HL-60 (cell line): ENCODE measurements around the gene AK5.

ENCODE experiments used
- DNase-seq, 2 experiments: peaks; one replicate each; pipeline ENCODE4 v3.0.0-alpha.2; 2010 to 2020; ENCODE audit warnings: low read depth in 1 of 2, low spot score in 1 of 2
- H3K27ac ChIP-seq: fragments of 250-450 bp; sonication (Bioruptor Pico); replicated peaks from 2 replicates; pipeline ENCODE4 v1.5.1; 2020; ENCODE audit warnings: mild to moderate bottlenecking, moderate library complexity
- H3K27me3 ChIP-seq: fragments of 250-450 bp; sonication (Bioruptor Pico); 2 replicates; pipeline ENCODE4 v1.5.1; 2021; ENCODE audit warnings: mild to moderate bottlenecking, moderate library complexity; ENCODE audit not compliant: insufficient read depth, poor library complexity, severe bottlenecking
- H3K4me3 ChIP-seq: replicated peaks from 2 replicates; pipeline ENCODE4 v1.5.1; 2011; ENCODE audit warnings: mild to moderate bottlenecking, control low read depth, low read length; ENCODE audit not compliant: insufficient read depth
- GABPA ChIP-seq: IDR thresholded peaks from 2 replicates; pipeline ENCODE4 v1.6.1; 2012; ENCODE audit warnings: low read depth
- POLR2AphosphoS5 ChIP-seq: IDR thresholded peaks from 2 replicates; pipeline ENCODE4 v1.6.1; 2012; ENCODE audit warnings: low read depth
- SPI1 ChIP-seq: IDR thresholded peaks from 2 replicates; pipeline ENCODE4 v1.6.1; 2012; ENCODE audit warnings: low read depth, mild to moderate bottlenecking, borderline replicate concordance
- TF ChIP-seq, protein P1 (sequence below): IDR thresholded peaks from 2 replicates; pipeline ENCODE4 v1.6.1; 2012; ENCODE audit warnings: low read depth; ENCODE audit not compliant: insufficient replicate concordance
- TF ChIP-seq, protein P2 (sequence below): IDR thresholded peaks from one replicate; pipeline ENCODE4 v1.5.1; 2011; ENCODE audit warnings: low read length, control low read depth, inconsistent platforms; ENCODE audit not compliant: insufficient read depth

The AK5 gene

DNA sequence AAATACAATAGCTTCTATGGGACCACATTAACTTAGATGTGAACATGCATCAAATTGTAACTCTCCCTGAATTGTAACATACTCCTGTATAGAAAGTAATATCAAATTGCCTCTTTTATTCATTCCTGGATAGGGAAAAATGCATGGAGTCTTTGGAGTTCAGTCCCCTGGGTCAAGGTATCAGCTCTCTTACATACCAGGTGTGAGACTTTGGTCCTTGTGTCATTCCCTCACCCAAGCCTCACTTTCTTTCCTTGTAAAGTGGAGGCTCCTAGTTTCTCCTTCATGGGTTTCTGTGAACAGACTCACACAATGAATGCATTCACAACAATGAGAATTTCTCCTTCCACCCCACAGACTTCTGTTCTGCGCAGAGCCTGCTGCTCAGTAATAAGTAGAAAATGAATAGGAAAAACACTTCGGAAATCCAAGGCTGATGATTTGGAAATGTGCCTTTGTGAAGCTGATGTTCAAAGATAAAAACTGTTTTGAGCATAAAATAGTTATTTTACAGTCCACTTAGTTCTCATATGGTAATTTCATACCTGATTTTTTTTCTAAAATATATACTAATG is 185.3 kb downstream of the AK5 start:
- Histone ChIP-seq H3K4me3 (no peak overlapping the region), H3K27me3 (no peaks in the 10 kb centered on the region), H3K27ac (no peak overlapping the region)
- no peak for DNase-seq
- TF ChIP-seq, protein P1, sequence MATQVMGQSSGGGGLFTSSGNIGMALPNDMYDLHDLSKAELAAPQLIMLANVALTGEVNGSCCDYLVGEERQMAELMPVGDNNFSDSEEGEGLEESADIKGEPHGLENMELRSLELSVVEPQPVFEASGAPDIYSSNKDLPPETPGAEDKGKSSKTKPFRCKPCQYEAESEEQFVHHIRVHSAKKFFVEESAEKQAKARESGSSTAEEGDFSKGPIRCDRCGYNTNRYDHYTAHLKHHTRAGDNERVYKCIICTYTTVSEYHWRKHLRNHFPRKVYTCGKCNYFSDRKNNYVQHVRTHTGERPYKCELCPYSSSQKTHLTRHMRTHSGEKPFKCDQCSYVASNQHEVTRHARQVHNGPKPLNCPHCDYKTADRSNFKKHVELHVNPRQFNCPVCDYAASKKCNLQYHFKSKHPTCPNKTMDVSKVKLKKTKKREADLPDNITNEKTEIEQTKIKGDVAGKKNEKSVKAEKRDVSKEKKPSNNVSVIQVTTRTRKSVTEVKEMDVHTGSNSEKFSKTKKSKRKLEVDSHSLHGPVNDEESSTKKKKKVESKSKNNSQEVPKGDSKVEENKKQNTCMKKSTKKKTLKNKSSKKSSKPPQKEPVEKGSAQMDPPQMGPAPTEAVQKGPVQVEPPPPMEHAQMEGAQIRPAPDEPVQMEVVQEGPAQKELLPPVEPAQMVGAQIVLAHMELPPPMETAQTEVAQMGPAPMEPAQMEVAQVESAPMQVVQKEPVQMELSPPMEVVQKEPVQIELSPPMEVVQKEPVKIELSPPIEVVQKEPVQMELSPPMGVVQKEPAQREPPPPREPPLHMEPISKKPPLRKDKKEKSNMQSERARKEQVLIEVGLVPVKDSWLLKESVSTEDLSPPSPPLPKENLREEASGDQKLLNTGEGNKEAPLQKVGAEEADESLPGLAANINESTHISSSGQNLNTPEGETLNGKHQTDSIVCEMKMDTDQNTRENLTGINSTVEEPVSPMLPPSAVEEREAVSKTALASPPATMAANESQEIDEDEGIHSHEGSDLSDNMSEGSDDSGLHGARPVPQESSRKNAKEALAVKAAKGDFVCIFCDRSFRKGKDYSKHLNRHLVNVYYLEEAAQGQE = no peak
- TF ChIP-seq, protein P2, sequence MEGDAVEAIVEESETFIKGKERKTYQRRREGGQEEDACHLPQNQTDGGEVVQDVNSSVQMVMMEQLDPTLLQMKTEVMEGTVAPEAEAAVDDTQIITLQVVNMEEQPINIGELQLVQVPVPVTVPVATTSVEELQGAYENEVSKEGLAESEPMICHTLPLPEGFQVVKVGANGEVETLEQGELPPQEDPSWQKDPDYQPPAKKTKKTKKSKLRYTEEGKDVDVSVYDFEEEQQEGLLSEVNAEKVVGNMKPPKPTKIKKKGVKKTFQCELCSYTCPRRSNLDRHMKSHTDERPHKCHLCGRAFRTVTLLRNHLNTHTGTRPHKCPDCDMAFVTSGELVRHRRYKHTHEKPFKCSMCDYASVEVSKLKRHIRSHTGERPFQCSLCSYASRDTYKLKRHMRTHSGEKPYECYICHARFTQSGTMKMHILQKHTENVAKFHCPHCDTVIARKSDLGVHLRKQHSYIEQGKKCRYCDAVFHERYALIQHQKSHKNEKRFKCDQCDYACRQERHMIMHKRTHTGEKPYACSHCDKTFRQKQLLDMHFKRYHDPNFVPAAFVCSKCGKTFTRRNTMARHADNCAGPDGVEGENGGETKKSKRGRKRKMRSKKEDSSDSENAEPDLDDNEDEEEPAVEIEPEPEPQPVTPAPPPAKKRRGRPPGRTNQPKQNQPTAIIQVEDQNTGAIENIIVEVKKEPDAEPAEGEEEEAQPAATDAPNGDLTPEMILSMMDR = no peak
- TF ChIP-seq POLR2AphosphoS5 = no peak

DNA sequence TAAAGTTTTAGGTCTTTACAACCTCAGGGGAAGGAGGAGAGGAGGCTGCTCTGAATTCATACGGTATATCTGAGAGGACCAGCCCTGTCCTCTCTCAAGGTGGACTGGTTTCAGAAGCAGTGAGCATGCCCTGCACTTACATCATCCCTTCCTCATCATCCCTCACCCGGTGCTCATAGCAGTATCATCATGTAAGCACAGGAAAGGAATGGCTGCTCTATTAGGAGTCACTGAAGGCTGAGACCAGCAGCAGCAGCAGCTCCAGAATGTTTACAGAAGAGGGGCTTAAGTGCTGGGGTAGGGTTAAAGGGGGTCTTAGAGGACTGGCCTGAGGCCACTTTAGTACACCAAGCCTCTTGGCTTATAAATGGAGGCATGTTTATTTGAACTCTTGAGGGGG is 185.9 kb downstream of the AK5 start:
- TF ChIP-seq, protein P1 = no peak
- no peak for TF ChIP-seq POLR2AphosphoS5
- TF ChIP-seq, protein P2 = no peak
- TF ChIP-seq GABPA = no peak
- TF ChIP-seq SPI1 = no peak
- Histone ChIP-seq H3K27me3 (no peaks in the 10 kb centered on the region), H3K4me3 (no peak overlapping the region), H3K27ac (no peak overlapping the region)
- DNase-seq = no peak

DNA sequence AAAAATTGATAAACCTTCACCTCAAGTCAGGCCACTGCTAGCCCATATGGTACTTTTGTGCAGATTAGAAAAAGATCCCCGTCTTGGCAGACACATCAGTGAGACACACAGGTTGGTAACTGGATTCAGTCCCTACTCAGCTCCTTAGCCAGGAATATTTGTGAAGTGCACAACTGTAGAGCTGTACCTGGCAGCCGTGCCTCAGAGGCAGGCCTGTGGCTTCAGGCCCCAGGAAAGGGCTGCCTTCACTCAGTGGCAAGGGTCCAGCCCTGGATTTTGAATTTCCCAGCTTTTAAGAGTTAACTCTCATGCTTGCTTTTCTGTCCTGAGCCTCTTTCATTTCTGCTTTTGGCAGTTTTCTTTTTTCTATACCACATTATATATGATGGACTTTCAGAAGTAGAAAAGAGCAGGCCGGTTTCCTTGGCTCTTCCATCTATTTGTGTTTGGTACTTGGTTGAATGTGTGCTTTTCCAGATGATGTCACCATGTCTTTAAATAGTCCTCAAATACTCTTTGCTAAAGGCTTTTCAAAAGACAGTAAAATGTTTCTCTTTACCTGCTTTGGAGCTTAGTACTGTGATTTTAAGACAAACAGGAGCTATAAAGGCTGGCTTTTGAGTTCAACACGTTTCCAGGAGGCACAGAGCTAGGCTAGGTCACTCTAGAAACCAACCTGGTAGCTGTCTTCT is 186.6 kb downstream of the AK5 start:
- TF ChIP-seq POLR2AphosphoS5 = no peak
- TF ChIP-seq GABPA = no peak
- TF ChIP-seq, protein P2 = no peak
- TF ChIP-seq SPI1 = no peak
- TF ChIP-seq, protein P1 = no peak
- DNase-seq = no peak
- Histone ChIP-seq H3K27me3 (no peaks in the 10 kb centered on the region), H3K27ac (no peak overlapping the region), H3K4me3 (no peak overlapping the region)
